Panc1 (cell line): ENCODE results near the gene XPNPEP1. TPM values are rescaled to one million over a fixed set of nuclear protein-coding genes. Genes with fewer than 3 reads are reported as not detected.
"Not testable (repeated sequence)": the region's sequence is repeated elsewhere in the genome, so short reads cannot be mapped to it uniquely, and the experiment has no call there.

ENCODE experiments used
- ATAC-seq: fragments of 200-7000 bp; cut with Tn5 transposase; 2 replicates; pipeline ENCODE4 v1.9.1; 2020; ENCODE audit warnings: mild to moderate bottlenecking, moderate library complexity
- BruUV-seq: library from RNA; stranded (reverse); fragments of 400-500 nt; replicated peaks from 2 replicates; lab custom pipeline; 2021; lab: Mats Ljungman, UMichigan
- CTCF ChIA-PET: fragments of 300-600 bp; sonication (Branson Sonifier 250); formaldehyde crosslinking; loops from one replicate; lab custom pipeline; 2022; ENCODE audit warnings: antibody characterized with exemption; lab: Charles Lee
- POLR2A ChIA-PET: fragments of 300-600 bp; sonication (Branson Sonifier 250); formaldehyde crosslinking; loops from one replicate; lab custom pipeline; 2022; ENCODE audit warnings: antibody characterized with exemption; lab: Charles Lee
- DNase-seq: peaks from one replicate; pipeline ENCODE4 v3.0.0-alpha.2; 2010; ENCODE audit warnings: low read depth, low spot score
- H3K27ac ChIP-seq: 2 replicates; pipeline ENCODE4 v1.5.1; 2011; ENCODE audit warnings: mild to moderate bottlenecking, low read length, inconsistent platforms
- H3K27me3 ChIP-seq: fragments of 200-500 bp; sonication (Bioruptor generic); 2 replicates; pipeline ENCODE4 v1.6.0; 2014; ENCODE audit warnings: low read length, inconsistent platforms; ENCODE audit not compliant: control insufficient read depth, insufficient read depth
- H3K36me3 ChIP-seq: fragments of 200-500 bp; sonication (Bioruptor generic); 2 replicates; pipeline ENCODE4 v1.5.1; 2014; ENCODE audit warnings: inconsistent platforms, mild to moderate bottlenecking, low read length, moderate library complexity; ENCODE audit not compliant: control insufficient read depth, insufficient read depth
- H3K4me1 ChIP-seq: 2 replicates; pipeline ENCODE4 v1.5.1; 2011; ENCODE audit warnings: inconsistent platforms, mild to moderate bottlenecking, low read length, moderate library complexity; ENCODE audit not compliant: control insufficient read depth, insufficient read depth
- H3K4me3 ChIP-seq, 2 experiments: 2 replicates each; pipeline ENCODE4 v1.5.1; 2011 to 2012; ENCODE audit warnings: low read depth in 2 of 2, low read length in 2 of 2, mild to moderate bottlenecking in 2 of 2, inconsistent platforms in 1 of 2, moderate library complexity in 1 of 2
- H3K9me3 ChIP-seq: fragments of 200-500 bp; sonication (Bioruptor generic); 2 replicates; pipeline ENCODE4 v1.5.1; 2014; ENCODE audit warnings: low read depth, mild to moderate bottlenecking, inconsistent platforms, low read length, moderate library complexity; ENCODE audit not compliant: control insufficient read depth, insufficient read depth
- POLR2AphosphoS5 ChIP-seq: IDR thresholded peaks from 2 replicates; pipeline ENCODE4 v1.6.1; 2012; ENCODE audit warnings: mild to moderate bottlenecking, low read depth, low read length, moderate library complexity
- SIN3A ChIP-seq: IDR thresholded peaks from 2 replicates; pipeline ENCODE4 v1.6.1; 2012; ENCODE audit warnings: low read depth, mild to moderate bottlenecking, low read length, moderate library complexity, borderline replicate concordance; ENCODE audit not compliant: insufficient read depth
- TCF7L2 ChIP-seq: IDR thresholded peaks from 2 replicates; pipeline ENCODE4 v1.6.1; 2011; ENCODE audit warnings: mild to moderate bottlenecking, low read depth, low read length, inconsistent platforms
- in situ Hi-C: cut with HindIII; loops from 2 replicates; pipeline ENCODE4 v1.10.0; 2016; ENCODE audit warnings: low sequenced_read_pairs, low pct_unique_long_range_greater_than_20kb
- intact Hi-C: fragments of 100-400 bp; cut with micrococcal nuclease; formaldehyde crosslinking; loops from one replicate; pipeline ENCODE4 v1.10.0; 2022; ENCODE audit not compliant: unreplicated experiment
- total RNA-seq: library from RNA; stranded (reverse); gene quantifications from one replicate; pipeline ENCODE4 v1.2.1, GENCODE V29; 2021; ENCODE audit not compliant: unreplicated experiment
- TF ChIP-seq, protein P1 (sequence below): fragments of 450-650 bp; IDR thresholded peaks from 2 replicates; pipeline ENCODE4 v1.5.1; 2017; ENCODE audit warnings: mild to moderate bottlenecking
- TF ChIP-seq, protein P2 (sequence below), 2 experiments: IDR thresholded peaks; 2 replicates each; pipeline ENCODE4 v1.6.1; 2011 to 2012; ENCODE audit warnings: low read depth in 2 of 2, control low read depth in 1 of 2, low read length in 1 of 2, mild to moderate bottlenecking in 1 of 2, moderate library complexity in 1 of 2; ENCODE audit not compliant: insufficient read depth in 1 of 2

The XPNPEP1 gene
- total RNA-seq, 1 experiment from 2014 or later = 61.2 TPM

DNA sequence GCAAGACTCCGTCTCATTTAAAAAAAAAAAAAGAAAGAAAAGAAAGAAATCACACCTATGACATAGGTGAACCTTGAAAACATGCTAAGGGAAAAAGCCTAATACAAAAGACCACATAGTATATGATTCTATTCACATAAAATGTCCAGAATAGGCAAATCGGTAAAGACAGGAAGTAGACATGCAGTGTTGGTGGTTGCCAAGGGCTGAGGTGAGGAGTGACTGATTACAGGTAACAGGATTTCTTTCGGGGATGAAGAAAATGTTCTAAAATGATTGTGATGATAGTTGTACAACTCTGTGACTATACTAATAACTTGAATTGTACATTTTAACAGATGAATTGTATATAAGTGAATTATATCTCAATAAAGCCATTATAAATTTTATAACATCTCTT lies 3.3 kb downstream of the XPNPEP1 start:
- Histone ChIP-seq H3K27ac (no peak overlapping the region), H3K9me3 (no peaks in the 10 kb centered on the region), H3K27me3 (no peaks in the 10 kb centered on the region), H3K4me1 (peaks cover 12% of the 10 kb centered on the region), H3K36me3 (no peaks in the 10 kb centered on the region; the same call in 1 of the 2 replicates), H3K4me3 (no peak overlapping the region)
- in situ Hi-C loops = no loop called here
- intact Hi-C loops = no loop called here
- no TSS peak for BruUV-seq
- ATAC-seq (no peak), DNase-seq (no peak)
- TF ChIP-seq POLR2AphosphoS5 (no peak), TCF7L2 (no peak), SIN3A (no peak)
- TF ChIP-seq, protein P1, sequence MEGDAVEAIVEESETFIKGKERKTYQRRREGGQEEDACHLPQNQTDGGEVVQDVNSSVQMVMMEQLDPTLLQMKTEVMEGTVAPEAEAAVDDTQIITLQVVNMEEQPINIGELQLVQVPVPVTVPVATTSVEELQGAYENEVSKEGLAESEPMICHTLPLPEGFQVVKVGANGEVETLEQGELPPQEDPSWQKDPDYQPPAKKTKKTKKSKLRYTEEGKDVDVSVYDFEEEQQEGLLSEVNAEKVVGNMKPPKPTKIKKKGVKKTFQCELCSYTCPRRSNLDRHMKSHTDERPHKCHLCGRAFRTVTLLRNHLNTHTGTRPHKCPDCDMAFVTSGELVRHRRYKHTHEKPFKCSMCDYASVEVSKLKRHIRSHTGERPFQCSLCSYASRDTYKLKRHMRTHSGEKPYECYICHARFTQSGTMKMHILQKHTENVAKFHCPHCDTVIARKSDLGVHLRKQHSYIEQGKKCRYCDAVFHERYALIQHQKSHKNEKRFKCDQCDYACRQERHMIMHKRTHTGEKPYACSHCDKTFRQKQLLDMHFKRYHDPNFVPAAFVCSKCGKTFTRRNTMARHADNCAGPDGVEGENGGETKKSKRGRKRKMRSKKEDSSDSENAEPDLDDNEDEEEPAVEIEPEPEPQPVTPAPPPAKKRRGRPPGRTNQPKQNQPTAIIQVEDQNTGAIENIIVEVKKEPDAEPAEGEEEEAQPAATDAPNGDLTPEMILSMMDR = no peak
- TF ChIP-seq, protein P2, sequence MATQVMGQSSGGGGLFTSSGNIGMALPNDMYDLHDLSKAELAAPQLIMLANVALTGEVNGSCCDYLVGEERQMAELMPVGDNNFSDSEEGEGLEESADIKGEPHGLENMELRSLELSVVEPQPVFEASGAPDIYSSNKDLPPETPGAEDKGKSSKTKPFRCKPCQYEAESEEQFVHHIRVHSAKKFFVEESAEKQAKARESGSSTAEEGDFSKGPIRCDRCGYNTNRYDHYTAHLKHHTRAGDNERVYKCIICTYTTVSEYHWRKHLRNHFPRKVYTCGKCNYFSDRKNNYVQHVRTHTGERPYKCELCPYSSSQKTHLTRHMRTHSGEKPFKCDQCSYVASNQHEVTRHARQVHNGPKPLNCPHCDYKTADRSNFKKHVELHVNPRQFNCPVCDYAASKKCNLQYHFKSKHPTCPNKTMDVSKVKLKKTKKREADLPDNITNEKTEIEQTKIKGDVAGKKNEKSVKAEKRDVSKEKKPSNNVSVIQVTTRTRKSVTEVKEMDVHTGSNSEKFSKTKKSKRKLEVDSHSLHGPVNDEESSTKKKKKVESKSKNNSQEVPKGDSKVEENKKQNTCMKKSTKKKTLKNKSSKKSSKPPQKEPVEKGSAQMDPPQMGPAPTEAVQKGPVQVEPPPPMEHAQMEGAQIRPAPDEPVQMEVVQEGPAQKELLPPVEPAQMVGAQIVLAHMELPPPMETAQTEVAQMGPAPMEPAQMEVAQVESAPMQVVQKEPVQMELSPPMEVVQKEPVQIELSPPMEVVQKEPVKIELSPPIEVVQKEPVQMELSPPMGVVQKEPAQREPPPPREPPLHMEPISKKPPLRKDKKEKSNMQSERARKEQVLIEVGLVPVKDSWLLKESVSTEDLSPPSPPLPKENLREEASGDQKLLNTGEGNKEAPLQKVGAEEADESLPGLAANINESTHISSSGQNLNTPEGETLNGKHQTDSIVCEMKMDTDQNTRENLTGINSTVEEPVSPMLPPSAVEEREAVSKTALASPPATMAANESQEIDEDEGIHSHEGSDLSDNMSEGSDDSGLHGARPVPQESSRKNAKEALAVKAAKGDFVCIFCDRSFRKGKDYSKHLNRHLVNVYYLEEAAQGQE (IDR thresholded peaks at IDR 0.05; ENCODE audit: insufficient read depth in 1 of 2, low read depth in 2 of 2, low read length in 1 of 2) = no peak
- ChIA-PET POLR2A (interaction anchor here (0.7 kb wide), 1 partner anchor 9 kb away, joined by 4 read pairs; no protein-coding TSS in a partner anchor), CTCF (no interaction called here)

- Histone ChIP-seq H3K27me3 (no peaks in the 10 kb centered on the region), H3K9me3 (no peaks in the 10 kb centered on the region), H3K36me3 (no peaks in the 10 kb centered on the region; the same call in 1 of the 2 replicates), H3K4me3 (no peak overlapping the region), H3K27ac (no peak overlapping the region), H3K4me1 (peaks cover 12% of the 10 kb centered on the region)
- no peak for ATAC-seq
- in situ Hi-C loops (no loop called here), intact Hi-C loops (no loop called here)
- DNase-seq = no peak
- no TSS peak for BruUV-seq
- ChIA-PET POLR2A (interaction anchor here (0.7 kb wide), 1 partner anchor 10 kb away, joined by 4 read pairs; no protein-coding TSS in a partner anchor), CTCF (no interaction called here)
- TF ChIP-seq TCF7L2 (no peak), POLR2AphosphoS5 (no peak), SIN3A (no peak)
- TF ChIP-seq, protein P2 (IDR thresholded peaks at IDR 0.05; ENCODE audit: insufficient read depth in 1 of 2, low read depth in 2 of 2, low read length in 1 of 2) = no peak
- TF ChIP-seq, protein P1 = no peak
These were observed 4.1 kb downstream of the XPNPEP1 start for GRCh38 chr10:109919220-109919619.

GRCh38 chr10:109918707-109919106 lies 4.6 kb downstream of the XPNPEP1 start:
- H3K9me3 ChIP-seq, H3K27ac ChIP-seq, ATAC-seq, H3K4me1 ChIP-seq, intact Hi-C loops, DNase-seq, H3K36me3 ChIP-seq, in situ Hi-C loops, BruUV-seq, H3K4me3 ChIP-seq, POLR2A ChIA-PET, H3K27me3 ChIP-seq, CTCF ChIA-PET: not testable (repeated sequence)
